NCI-H2196 treated with DMSO at 0.1 percent for 48 hours (cell line): ENCODE data around the gene KRT13.

Experiments used
- DNase-seq: peaks from one replicate; lab custom pipeline; 2025; ENCODE audit not compliant: unreplicated experiment; lab: John Stamatoyannopoulos, UW

KRT13 gene

GRCh38 chr17:41537990-41538389 lies 32.6 kb upstream of the KRT13 start:
- DNase-seq: no peak

DNA sequence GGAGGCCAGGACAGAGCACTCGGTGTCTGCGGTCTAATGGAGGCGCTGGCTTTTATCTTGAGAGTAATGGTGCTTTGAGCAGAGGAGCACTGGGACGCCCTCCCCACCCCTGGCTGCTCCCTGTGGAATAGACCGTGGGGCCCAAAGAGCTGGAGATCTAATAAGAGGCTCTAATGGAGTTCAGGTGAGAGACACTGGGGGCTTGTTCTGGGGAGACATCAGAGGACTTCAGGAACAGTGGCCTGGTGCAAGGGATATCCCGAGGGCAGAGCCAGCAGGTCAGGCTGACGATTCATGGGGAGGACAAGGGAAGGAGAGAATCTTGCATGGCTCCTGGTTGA lies 32.2 kb upstream of the KRT13 start:
- DNase-seq: no peak

GRCh38 chr17:41536741-41537613 lies 31.6 kb upstream of the KRT13 start:
- DNase-seq: no peak

DNA sequence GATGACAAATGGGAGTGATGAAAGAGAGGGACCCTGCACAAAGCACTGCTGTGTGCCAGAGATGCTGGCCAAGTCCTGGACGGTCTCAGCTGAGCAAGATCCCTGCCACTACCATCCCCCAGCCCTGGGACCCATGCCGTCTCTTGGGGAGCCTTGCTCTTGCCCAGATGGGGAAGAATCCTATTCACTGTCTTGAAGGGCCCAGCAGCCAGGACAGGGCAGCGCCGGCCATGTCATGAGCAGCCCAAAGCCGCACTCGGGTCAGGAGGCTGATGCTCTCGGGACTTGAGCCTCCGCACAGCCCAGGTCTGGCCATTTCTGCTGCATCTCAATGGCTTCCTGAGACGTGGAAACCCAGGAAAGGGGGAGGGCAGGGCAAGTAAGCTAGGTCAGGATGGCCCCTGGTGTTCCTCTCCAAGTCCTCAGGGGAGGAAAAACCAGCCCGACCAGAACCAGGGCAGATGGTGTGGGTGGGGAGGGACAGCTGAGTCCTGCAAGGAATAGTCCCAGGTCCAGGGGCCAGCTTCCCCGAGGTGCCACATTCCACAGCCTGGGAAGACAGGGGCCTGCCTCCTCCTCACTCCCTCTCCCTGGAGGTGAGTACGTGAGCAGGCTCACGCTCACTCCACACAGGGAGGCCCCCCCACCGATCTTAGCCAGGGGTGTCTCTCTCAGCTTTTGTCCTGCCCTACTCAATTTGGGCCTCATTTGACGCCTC lies 30.5 kb upstream of the KRT13 start:
- DNase-seq: no peak

GRCh38 chr17:41534899-41535546 lies 29.6 kb upstream of the KRT13 start:
- DNase-seq: no peak

DNA sequence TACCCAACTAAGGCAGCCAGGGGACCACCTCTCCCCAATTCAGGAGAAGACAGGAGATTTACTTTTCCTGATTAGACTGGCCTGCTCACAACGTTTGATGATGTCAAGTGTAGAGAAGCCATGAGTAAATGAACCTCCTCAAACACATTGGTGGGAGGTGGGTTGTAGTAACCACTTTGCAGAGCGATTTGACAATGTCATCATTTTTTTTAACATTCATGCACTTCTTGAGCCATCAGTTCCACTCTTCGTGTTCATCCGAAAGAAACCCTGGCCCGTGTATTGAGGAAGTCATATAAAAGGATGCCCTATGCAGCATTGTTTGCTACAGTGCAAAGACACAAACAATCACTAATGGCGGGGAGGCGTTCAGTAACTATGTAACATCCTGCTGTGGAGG lies 28.2 kb upstream of the KRT13 start:
- DNase-seq: no peak

DNA sequence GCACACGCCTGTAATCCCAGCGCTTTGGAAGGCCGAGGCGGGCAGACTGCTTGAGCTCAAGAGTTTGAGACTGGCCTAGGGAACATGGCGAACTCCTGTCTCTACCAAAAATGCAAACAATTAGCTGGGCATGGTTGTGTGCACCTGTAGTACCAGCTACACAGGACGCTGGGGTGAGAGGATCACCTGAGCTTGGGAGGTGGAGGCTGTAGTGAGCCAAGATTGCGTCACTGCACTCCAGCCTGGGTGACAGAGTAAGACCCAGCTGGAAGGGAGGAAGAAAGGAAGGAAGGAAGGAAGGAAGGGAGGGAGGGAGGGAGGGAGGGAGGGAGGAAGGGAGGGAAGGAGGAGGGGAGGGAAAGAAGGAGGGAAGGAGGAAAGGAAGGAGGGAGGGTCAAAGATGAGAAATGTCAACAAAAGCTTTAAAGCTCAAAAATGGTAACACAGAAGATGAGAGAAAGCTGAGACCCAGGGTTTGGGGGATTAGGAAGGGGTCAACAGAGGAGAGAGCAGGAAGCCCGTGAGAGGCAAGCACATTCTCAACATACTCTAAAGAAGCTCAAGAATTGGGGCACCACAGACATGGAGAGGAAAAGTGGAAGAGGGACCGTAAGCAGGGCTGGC lies 27.6 kb upstream of the KRT13 start:
- DNase-seq: no peak

DNA sequence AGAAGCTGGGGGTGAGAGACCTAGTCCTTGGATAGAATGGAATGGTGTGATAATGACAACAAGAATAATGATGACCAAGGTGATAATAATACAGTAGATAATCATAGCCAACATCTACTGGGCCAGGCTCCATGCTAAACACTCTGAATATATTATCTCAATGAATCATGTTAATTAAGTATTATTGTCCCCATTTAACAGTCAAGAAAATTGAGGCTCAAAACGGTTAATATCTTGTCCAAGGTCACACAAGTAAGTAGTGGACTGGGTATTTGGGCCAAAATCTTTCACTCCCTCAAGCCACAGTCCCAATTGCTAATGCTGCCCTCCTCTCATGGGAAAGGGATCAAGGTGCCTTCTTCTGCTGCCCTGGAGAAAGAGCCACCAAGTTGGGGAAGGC lies 26.6 kb upstream of the KRT13 start:
- DNase-seq: no peak

GRCh38 chr17:41530062-41531048 lies 24.9 kb upstream of the KRT13 start:
- DNase-seq: no peak

DNA sequence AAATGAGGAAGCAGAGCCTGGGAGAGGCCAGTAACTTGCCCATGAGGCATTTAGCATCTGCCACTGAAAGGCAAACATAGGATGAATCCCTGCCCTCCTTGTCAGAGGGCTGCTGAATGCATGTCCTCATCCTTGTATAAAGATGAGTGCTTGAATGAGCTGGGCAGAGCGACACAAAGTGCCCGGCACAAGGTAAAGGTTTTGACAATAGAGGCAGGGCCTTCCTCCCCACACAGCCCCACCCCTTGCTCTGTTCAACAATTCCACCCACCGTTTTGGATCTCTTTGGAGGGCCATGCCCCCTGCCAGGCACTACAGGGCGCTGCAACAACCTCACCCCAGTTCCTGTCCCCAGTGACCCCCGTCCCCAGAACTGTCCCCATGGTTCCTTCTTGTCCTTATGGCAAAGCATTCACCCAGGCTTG lies 24.1 kb upstream of the KRT13 start:
- DNase-seq: no peak

- DNase-seq: no peak
These were observed 23.5 kb upstream of the KRT13 start for GRCh38 chr17:41528959-41529353.

DNA sequence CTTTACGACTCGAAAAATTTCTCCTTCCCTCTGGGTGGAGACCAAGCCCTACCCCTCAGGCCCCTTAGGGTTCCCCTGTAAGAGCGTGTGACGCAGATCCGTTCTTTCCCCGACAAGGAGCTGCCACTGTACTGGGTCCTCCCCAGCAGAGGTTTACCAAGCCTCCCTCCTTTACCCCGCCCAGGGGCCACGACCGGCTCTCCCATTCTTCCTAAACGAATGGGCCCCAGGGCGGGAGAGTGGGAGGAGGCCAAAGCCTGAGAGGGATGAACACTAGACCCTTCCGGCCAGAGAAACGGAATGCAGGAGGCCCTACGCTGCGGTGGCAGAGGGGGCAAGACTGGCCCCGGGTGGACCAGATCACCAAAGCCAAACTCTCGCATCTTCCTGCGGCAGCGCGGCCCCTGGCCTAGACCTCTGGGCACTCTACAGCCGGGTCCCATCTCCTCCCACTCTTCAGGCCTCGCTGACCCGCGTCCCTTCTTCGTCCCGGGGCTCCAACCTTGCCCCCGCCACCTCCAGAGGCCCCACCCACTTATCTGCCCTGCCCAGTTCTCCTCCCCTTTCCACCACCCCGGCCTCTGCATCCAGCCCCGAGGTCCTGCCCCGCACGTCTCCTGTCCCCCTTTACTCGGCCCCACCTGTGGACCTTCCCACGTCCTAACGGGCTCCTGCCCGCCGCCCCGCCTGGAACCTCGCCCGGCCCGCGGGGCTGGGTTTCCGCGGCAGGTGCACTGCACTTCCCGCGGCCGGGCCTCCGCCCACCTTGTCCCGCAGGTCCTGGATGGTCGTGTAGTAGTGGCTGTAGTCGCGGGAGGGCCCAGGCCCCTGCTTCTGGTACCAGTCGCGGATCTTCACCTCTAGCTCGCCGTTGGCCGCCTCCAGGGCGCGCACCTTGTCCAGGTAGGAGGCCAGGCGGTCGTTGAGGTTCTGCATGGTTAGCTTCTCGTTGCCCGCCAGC lies 21.9 kb upstream of the KRT13 start:
- DNase-seq: no peak

DNA sequence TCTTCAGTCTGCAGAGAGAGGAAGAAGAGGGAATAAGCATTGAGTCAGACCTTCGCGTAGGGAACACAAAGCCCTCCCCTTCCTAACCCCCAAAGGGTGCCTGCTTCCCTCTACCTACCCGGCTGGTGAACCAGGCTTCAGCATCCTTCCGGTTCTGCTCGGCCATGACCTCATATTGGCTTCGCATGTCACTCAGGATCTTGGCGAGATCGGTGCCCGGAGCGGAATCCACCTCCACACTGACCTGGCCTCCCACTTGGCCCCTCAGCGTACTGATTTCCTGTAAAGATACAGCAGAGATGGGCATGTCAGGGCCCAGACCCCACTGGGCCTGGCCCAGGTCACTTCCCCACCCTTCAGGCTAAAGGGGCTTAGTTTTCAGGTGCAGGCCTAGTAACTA lies 18.8 kb upstream of the KRT13 start:
- no peak for DNase-seq

DNA sequence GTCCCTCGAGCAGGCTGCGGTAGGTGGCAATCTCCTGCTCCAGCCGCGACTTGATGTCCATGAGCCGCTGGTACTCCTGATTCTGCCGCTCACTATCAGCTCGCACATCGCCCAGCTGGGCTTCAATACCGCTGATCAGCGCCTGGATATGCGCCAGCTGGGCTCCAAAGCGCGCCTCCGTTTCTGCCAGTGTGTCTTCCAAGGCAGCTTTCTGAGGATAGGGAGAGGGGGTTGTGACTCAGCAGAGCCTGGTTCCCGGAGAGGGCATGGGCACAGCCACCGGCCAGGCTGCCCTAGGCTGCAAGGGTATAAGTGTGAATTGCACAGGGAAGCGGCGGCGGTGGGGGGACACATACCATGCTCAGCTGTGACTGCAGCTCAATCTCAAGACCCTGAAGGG lies 18.4 kb upstream of the KRT13 start:
- no peak for DNase-seq

- no peak for DNase-seq
These were observed 17.8 kb upstream of the KRT13 start for GRCh38 chr17:41523225-41523593.

DNA sequence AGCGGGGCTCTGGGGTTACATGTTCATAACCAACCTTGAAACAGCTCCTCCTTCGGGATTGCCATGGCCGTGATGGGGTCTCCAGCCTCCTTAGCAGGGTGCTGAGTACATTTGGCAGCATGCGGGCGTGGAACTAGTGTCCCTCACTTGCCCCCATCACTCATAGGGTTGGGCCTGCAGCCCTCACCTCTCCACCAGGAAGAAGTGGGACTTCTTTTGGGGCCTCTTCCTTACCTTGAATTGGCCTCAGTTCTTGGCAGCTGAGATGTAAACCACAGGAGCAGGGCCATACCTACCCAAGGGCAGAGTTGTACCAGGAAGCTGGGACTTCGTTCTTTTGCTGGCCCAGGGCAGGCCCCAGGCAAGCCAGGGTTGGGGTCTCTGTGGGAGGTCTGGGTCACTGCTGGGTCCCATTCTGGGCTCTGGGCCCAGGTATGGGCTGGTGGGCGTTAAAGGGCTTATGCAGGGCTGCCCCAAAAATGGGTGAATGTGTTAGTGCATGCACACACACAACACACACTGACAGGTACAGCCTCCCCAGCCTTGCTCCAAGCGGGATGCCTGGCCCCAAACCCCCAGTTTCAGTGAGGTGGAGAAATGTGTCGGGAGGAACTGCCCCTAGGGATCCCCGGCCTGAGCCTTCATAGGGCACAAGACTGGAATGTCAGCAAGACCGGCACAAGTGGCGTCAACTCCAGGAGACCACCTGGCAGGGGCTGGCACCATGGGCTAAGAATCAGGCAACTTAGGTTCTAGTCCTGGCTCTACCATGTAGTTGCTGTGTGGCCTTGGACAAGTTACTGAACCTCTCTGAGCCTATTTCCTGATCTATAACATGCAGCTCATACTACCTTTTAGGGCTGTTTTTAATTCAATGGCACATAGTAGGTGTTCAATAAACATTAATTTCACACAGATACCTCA lies 17.2 kb upstream of the KRT13 start:
- DNase-seq: no peak

GRCh38 chr17:41521574-41522261 lies 16.3 kb upstream of the KRT13 start:
- DNase-seq: no peak
